ENCODE data around the gene ITPK1. TPM values are rescaled to one million over a fixed set of nuclear protein-coding genes. Genes with fewer than 3 reads are reported as not detected.
A peak's percentile ranks its signal among the peaks of the same experiment; 100 is the strongest.

ITPK1 gene
- total RNA-seq, 2 experiments from 2014 or later, result 78.5 to 83.5 TPM

GRCh38 chr14:92952481-92953298 lies 163.0 kb downstream of the ITPK1 start:
- POLR2A ChIA-PET, result interaction anchor here (0.6 kb wide), 1 partner anchor 548 kb away, joined by 3 read pairs; no protein-coding TSS in a partner anchor

GRCh38 chr14:92951912-92952471 lies 163.7 kb downstream of the ITPK1 start:
- TF ChIP-seq CTCF (IDR thresholded peaks at IDR 0.05), result peak; percentile 75
- Mint-ChIP-seq H3K9me3 (no peaks in the 10 kb centered on the region), H3K27me3 (no peaks in the 10 kb centered on the region), H3K4me1 (ENCODE audit: low read depth) (peaks cover 5% of the 10 kb centered on the region), H3K36me3 (ENCODE audit: low read depth) (peaks cover 17% of the 10 kb centered on the region), H3K27ac (no peak overlapping the region), H3K4me3 (no peak overlapping the region)
- intact Hi-C loops (cut with micrococcal nuclease), result loop anchor here (2.0 kb wide), 1 partner anchor 187 kb away; no protein-coding TSS in a partner anchor
- CTCF ChIA-PET, result interaction anchor here (0.6 to 2.8 kb wide), 39 partner anchors 12 to 580 kb away, joined by 3 to 27 read pairs (median 4); no protein-coding TSS in a partner anchor
- ATAC-seq, result peak; percentile 99
- peak; percentile 90 for DNase-seq
- POLR2A ChIA-PET, result interaction anchor here (0.6 to 0.7 kb wide), 2 partner anchors 132 to 549 kb away, joined by 3 read pairs; no protein-coding TSS in a partner anchor

More at GRCh38 chr14:92952481-92953298, 163.0 kb downstream of the ITPK1 start:
- Mint-ChIP-seq H3K27me3 (no peaks in the 10 kb centered on the region), H3K4me3 (no peak overlapping the region), H3K36me3 (ENCODE audit: low read depth) (peaks cover 17% of the 10 kb centered on the region), H3K9me3 (no peaks in the 10 kb centered on the region), H3K27ac (no peak overlapping the region), H3K4me1 (ENCODE audit: low read depth) (peaks cover 5% of the 10 kb centered on the region)
- CTCF ChIA-PET, result interaction anchor here (0.6 to 2.8 kb wide), 38 partner anchors 12 to 302 kb away, joined by 3 to 27 read pairs (median 4); no protein-coding TSS in a partner anchor
- intact Hi-C loops (cut with micrococcal nuclease), result loop anchor here (2.0 kb wide), 1 partner anchor 186 kb away; no protein-coding TSS in a partner anchor
- DNase-seq, result no peak
- ATAC-seq, result no peak
- no peak for TF ChIP-seq CTCF (IDR thresholded peaks at IDR 0.05)

GRCh38 chr14:92951261-92951660 lies 164.5 kb downstream of the ITPK1 start:
- Mint-ChIP-seq H3K27me3 (no peaks in the 10 kb centered on the region), H3K9me3 (no peaks in the 10 kb centered on the region), H3K4me3 (no peak overlapping the region), H3K4me1 (ENCODE audit: low read depth) (peaks cover 5% of the 10 kb centered on the region), H3K27ac (no peak overlapping the region), H3K36me3 (ENCODE audit: low read depth) (peaks cover 18% of the 10 kb centered on the region)
- ChIA-PET CTCF (interaction anchor here (1.0 to 2.8 kb wide), 17 partner anchors 13 to 254 kb away, joined by 3 to 27 read pairs (median 5); no protein-coding TSS in a partner anchor), POLR2A (interaction anchor here (0.7 kb wide), 1 partner anchor 132 kb away, joined by 3 read pairs; no protein-coding TSS in a partner anchor)
- no peak for TF ChIP-seq CTCF (IDR thresholded peaks at IDR 0.05)
- ATAC-seq (no peak), DNase-seq (no peak)
- intact Hi-C loops (cut with micrococcal nuclease), result no loop called here

- H3K27ac Mint-ChIP-seq, result no peak overlapping the region
Observed at GRCh38 chr14:92950773-92951172, 165.0 kb downstream of the ITPK1 start.

More at GRCh38 chr14:92950773-92951172, 165.0 kb downstream of the ITPK1 start:
- Mint-ChIP-seq H3K4me3 (no peak overlapping the region), H3K27me3 (no peaks in the 10 kb centered on the region), H3K4me1 (ENCODE audit: low read depth) (peaks cover 5% of the 10 kb centered on the region), H3K9me3 (no peaks in the 10 kb centered on the region), H3K36me3 (ENCODE audit: low read depth) (peaks cover 18% of the 10 kb centered on the region)
- ATAC-seq, result no peak
- CTCF ChIA-PET, result interaction anchor here (0.7 to 2.8 kb wide), 2 partner anchors 162 to 187 kb away, joined by 3 to 27 read pairs; no protein-coding TSS in a partner anchor
- intact Hi-C loops (cut with micrococcal nuclease), result no loop called here
- POLR2A ChIA-PET, result no interaction called here
- DNase-seq, result no peak
- TF ChIP-seq CTCF (IDR thresholded peaks at IDR 0.05), result no peak
